Loucy (cell line): Measurements from ENCODE around the gene NHLH2.

ENCODE experiments used
- CTCF ChIP-seq: fragments of 200-600 bp; sonication (generic); conservative IDR thresholded peaks from 2 replicates; pipeline ENCODE4 v1.5.1; 2014; ENCODE audit warnings: mild to moderate bottlenecking, antibody characterized with exemption, low read length
- EZH2phosphoT487 ChIP-seq: fragments of 200-600 bp; IDR thresholded peaks from 2 replicates; pipeline ENCODE4 v1.6.1; 2018; ENCODE audit warnings: antibody characterized with exemption, mild to moderate bottlenecking, moderate library complexity, borderline replicate concordance

DNA sequence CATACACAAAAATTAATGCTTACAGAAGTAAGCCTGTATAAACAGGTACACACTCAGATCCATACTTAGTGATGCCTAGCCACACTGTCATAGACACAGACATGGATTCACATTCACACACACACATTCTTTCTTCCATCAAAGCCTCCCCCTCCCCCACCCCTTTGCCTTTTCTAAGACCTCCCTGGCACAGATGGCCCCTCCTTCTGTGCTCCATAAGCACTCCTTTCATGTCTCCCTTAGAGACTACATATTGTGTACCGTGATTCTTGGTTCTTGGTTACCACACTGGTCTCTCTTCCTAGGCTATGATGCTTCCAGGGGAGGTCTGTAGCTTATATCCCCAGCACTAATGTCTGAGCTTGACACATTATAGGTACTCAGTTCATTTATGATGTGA, 2.0 kb upstream of the NHLH2 start:
- no peak for TF ChIP-seq CTCF
- TF ChIP-seq EZH2phosphoT487, result no peak
